Measurements from ENCODE around the gene ARHGEF7.

- TF ChIP-seq YY1 (IDR thresholded peaks at IDR 0.05; ENCODE audit: insufficient read depth, insufficient read length) = no peak
- no peak for TF ChIP-seq ZNF274 (IDR thresholded peaks at IDR 0.05; ENCODE audit: low read depth, low read length)
- no peak for TF ChIP-seq SUZ12 (IDR thresholded peaks at IDR 0.05; ENCODE audit: extremely low read depth, insufficient read depth, insufficient read length)
These were observed 238.4 kb downstream of the ARHGEF7 start for GRCh38 chr13:111353508-111353907.
